Superior temporal gyrus (tissue), 1 donor: Measurements from ENCODE around the gene DNAJB11.
"Not testable (repeated sequence)": the region's sequence is repeated elsewhere in the genome, so short reads cannot be mapped to it uniquely, and the experiment has no call there.

Source experiments
- DNase-seq: peaks from one replicate; pipeline ENCODE4 v3.0.0-alpha.2; 2016; ENCODE audit errors: extremely low spot score

The DNAJB11 gene

DNA sequence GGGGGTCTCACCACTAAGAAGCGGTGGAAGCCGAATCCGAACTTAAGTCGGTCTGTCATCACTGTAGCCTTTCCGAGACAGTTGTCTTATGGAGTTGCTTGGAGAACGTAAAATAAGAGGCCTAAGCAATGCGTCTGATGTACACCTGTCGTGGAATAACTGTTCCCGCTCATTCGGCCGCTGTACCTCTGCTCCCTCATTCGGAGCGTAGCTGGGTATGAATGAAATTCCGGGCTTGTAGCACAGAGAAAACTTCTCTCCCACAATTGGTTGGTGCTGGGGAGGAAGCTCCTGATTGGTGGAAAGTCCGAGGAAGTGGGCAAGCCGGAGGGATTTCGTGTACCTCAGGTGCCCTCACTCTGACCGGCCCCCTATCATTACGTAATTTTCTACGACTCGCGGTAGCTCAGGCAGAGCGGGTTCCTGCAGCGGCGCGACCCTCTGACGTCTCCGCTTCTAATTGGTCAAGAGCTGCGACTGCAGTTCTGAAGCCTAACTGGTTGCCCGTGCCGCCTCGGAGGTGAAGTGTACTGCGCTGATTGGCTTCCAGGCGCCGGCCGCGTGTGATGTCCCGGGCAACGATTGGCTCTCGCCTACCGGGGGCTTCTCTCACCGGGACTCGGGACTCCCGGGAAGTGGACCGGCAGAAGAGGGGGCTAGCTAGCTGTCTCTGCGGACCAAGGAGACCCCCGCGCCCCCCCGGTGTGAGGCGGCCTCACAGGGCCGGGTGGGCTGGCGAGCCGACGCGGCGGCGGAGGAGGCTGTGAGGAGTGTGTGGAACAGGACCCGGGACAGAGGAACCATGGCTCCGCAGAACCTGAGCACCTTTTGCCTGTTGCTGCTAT lies at the start of gene DNAJB11:
Gene DNAJB11 (plus strand): TSS at position 625 of the 845 bp plus-strand sequence. CDS start 178 bp downstream, at position 803.
- peak; percentile 100 for DNase-seq

DNA sequence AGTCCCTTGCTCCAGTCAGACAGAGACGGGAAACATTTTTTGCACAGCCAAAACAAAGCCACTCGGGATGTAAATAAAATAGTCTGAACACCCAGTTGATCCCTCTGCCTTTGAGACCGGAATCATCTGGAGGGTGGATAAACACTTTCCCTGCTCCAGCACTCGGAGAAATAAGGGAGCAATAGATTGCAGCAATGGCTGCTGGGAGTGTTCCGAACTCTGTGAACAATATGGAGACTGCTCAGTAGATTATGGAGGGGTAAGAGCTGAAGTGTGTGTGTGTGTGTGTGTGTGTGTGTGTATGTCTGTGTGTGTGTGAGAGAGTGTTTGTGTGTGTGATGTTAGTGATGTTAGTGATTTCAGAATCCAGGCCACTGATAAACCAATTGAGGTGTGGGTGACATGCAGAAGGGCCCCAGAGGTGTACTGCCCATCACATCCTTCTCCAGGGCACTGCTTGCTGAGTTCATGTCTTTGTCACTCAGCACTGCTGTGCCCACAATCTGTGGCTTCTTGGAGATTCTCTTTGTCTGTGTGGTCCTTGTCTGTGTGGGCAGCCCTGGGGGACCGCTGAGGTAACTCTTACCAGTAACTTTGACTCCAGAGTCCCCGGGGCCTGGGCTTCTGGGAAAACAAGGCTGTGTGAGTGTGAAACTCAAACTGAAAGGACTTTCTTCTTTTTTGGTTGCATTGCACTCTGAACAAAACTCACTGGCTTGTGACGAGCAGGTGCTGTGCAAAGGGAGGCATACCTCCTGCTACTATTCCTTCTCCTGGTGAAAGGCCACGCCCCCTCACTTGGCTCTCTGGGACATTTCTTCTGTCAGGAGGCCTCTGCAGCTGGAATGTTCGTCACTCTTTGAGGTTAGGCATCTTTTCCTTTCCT lies 49.3 kb upstream of the DNAJB11 start:
- DNase-seq = no peak

DNA sequence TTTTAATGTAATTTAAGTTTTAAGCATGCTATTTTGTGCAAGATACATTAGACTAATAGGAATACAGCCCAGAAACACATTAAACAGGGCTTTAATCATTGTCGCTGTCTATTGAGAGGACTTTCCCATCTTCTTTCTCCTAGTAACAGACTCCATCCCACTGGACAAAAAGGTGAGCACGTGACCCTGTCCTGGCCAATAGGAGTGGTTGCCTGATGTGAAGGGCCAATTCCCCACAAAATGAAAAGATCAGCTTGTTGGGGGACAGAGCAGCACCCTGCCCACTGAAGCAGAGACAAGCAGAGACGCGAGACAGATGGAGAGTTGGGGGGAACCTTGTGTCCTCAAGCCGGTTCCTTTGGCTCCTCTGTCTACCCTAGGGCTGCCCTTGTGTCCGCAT lies 47.5 kb upstream of the DNAJB11 start:
- no peak for DNase-seq

DNA sequence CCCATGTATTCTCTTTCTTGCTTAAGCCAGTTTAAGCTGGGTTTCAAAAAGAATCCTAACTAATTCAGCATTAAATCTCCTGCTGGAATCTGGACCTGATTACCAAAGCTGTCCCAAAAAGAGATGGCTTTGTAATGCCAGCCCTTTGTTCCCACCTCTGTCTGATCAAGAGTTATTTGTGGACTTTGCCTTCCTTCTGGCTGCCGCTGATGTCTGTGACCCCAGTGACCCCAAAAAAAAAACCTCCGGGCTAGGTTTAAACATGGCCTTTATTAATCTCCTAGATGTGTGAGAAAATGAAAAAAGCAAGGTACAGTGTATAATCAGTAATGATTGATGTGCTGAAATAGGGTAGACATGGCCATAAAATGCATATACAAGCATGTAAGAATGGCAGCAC lies 47.1 kb upstream of the DNAJB11 start:
- no peak for DNase-seq

DNA sequence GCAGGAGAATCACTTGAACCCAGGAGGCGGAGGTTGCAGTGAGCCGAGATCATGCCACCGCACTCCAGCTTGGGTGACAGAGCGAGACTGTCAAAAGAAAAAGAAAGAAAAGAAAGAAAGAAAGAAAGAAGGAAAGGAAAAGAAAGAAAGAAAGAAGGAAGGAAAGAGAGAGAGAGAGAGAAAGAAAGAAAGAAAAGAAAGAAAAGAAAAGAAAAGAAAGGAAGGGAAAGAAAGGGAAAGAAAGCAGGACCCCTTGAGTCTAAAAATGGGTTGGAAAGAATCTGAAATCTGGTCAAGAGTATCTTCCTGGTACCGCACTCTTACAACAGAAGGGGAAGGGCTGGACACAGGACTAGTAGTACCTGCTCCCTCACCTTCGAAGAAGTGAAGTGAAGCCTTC lies 45.9 kb upstream of the DNAJB11 start:
- DNase-seq = no peak

DNA sequence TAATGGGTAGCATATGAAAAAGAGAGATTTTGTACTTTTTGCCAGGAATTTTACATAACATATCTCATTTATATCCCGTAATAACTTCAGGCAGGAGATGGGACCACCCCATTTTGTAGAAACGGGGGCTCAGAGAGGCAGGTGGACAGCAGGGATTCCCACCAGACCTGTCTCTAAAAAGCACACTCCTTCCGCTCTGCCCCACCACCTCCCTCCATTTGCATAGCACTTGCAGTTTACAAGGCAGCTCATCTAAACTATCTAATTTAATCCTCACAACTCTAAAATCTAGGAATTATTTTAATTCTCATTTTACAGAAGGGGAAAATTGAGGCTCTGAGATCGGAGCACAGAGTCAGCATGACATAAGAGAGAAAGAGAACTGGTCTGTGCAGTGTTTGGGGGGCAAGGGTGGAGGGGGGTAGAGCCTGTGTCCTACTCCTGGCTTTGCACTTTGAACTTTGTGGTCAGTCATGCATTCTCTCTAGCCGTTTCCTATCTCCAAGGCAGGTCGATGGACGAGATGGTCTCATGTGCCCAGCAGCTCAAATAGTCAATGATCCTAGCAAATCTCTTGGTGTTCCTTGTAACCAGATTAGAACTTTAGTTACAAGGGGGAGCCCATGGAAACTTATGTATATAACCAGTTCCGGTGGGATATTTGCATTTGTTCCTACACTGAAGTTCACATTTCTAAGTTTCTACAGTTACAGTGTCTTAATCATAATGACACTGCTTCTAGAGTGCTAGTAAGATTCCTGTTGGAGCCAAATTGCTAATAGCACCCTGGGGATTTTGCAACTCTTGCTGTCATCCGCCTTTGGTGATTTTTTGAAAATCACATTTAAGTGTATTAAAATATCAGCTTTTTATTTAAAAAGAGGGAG lies 44.9 kb upstream of the DNAJB11 start:
- DNase-seq = no peak

DNA sequence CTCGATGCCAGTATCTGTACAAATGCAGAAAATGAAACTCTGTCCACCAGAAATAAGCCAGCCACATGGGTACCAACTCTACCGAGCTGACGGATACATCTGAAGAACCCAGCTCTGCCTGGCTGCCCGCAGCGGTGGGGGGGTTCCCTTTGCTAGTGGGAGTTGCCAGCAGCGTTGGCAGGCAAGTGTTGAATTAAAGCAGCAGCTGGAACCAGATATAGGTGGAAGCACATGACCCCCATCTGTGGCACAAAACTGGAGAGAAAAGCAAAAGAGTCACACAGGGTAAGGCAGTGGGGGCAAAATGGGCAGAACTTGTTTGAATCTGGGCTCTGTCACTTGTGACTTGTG lies 44.3 kb upstream of the DNAJB11 start:
- no peak for DNase-seq

DNA sequence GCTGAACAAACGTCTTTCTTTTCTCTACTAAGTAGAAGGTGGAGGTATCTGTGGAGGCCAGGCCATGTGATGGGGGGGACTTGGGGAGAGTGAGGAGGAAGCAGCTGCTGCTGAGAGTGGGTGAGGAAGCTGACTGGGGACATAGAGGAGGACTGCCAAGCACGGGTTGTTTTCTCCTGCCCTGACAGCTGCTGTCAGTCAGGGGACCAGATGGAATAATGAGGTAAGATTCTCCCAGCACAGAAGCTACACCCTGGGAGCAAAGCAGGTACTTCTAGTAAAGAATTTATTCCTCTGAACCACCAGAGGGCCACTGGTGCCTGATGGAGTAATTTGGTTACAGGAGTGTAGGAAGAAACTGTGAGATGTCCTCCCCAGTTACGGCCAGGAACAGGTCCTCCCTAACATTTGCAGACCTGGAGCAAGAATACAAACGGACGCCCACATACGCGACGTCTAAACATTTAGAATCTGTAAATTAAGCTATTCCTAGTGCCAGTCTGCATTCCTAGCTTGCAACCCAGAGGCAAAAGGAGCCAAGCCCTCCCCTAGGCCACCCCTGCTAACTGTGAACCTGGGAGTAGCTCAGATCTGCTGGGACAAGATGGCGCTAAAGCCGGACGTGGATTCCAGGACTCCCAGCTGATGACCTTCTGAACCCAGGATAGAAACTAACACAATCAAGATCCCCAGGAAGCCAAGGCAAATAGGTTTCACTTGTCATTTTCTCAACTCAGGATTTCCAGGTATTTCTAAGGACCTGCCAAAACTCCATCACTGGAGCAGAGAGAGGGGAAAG lies 41.1 kb upstream of the DNAJB11 start:
- no peak for DNase-seq

DNA sequence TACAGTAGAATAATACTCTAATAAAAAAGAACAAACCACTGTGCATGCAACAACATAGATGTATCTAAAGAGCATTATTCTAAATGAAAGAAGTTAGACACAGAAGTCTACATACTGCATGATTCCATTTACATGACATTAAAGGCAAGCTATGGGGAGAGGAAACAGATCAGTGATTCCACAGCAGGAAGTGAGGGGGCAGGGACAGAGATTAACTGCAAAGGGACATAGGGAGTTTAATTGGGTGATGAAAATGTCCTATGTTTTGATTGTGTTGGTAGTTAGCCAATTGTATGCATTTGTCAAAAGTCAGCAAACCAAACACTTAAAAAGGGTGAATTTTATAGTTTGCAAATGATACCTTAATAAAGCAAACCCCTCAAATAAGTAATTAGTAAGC lies 40.1 kb upstream of the DNAJB11 start:
- no peak for DNase-seq

DNA sequence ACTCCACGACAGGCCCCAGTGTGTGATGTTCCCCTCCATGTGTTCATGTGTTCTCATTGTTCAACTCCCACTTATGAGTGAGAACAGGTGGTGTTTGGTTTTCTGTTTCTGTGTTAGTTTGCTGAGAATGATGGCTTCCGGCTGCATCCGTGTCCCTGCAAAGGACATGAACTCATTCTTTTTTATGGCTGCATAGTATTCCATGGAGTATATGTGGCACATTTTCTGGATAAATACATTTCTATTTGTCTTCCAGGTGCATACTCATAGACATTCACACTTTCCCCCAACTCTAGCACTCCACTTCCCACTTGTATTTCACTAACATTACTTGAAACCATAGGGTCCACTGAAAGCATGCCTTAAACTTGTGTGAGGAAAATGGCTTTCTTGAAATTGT lies 38.8 kb upstream of the DNAJB11 start:
- DNase-seq = not testable (repeated sequence)

DNA sequence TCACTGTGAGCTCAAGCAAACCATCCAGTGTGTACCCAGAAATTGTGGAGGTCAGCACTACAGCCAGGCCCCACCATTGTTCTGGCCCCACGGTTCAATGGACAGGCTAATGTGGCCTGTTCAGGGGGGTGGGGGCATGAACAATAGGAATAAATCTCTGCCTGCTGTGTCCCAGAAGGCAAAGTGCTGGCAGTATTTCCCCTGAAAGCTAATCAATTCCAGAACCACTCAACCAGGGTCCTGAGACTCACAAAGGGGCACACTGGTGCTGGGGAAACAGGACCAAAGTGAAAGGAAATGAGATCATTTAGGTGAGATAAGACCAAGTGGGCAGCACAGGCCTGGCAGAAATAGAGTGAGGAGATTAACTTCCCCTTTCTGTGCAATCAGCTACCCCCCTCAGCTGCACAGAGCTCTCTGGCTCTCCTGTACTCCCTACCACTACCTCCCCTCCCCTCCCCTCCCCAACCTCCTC lies 37.9 kb upstream of the DNAJB11 start:
- no peak for DNase-seq

DNA sequence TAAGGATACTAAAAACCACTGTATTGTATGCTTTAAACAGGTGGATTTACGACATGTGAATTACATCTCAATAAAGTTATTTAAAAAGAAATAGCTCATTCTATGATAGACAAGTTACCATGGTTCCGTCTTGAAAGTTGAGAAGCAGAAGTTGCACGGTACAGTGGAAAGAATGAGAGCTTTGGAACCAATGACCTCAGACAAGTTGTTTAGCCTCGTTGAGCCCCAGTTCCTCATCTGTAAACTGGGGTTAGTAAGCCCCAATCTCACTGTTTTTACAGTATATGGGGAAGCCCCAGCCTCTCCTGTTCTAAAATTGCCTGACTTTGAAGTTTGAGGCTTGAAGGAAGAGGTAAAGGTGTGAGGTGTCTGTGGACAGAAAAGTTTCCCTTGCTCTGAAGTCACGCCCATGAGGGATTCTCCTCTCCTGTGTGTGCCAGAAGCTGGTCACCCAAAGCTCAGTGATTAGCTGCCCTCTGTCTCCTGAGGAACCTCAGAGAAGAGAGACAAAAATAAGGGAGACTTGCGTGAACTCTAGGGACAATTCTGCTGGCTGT lies 36.3 kb upstream of the DNAJB11 start:
- no peak for DNase-seq

DNA sequence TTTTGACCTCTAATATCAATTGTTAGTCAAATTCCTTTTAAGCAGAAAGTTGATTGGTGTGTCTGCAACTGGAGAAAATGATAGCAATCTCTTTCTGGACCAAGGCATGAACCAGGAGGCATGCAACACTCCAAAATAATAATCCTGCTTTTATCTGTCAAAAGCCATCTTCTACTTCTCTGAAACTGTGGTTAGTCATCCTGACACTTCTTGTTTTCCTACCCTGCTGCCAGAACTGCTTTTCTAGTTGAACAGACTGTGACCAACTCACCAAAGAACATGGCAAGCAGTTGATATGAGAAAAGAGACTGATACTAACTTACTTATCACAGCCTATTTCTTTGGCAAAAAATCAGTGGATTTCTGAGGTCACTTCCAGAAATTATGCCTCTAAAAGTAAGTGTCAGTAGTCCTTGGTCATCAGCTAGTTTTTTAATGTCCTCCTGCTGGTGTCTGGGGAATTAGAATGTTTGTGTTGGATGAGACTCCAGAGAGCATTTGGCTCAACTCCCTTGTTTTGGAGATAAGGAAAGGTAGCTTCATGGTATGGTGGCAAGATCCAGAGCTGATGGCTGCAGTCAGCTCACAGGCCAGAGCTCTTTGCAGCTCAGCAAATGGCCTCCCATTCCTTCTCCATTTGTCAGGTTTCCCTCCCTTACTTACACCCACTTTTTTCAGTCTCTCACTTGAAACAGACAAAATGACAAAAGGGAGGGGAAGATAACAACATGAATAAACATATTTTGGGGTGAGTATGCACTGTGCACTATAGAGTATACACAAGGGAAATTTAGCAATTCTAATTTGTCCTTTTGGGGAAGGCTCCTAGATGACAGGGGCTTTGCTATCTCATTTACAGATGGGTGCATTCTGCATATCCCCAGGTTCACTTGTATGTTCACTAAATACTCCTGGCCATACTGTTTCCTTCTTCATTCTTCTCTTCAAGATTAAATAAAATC lies 33.4 kb upstream of the DNAJB11 start:
- no peak for DNase-seq

DNA sequence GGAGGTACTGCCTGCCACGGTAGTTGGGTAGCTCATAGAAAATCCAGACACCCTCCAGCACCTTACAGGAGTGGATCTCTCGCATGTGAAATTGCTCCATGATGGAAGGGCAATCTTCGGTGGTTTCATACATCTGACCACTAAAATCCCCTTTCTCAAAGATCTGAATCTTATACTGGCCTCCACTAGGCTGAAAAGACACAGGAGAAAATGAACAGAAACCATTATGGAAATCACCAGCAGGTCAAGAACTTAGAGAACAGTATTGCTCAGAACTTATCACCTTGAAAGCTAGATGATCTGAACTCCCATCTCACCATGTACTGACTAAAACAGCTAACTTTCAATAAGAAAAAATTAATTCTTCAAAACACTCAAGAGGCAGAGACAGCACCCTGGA lies 31.7 kb upstream of the DNAJB11 start:
- no peak for DNase-seq

DNA sequence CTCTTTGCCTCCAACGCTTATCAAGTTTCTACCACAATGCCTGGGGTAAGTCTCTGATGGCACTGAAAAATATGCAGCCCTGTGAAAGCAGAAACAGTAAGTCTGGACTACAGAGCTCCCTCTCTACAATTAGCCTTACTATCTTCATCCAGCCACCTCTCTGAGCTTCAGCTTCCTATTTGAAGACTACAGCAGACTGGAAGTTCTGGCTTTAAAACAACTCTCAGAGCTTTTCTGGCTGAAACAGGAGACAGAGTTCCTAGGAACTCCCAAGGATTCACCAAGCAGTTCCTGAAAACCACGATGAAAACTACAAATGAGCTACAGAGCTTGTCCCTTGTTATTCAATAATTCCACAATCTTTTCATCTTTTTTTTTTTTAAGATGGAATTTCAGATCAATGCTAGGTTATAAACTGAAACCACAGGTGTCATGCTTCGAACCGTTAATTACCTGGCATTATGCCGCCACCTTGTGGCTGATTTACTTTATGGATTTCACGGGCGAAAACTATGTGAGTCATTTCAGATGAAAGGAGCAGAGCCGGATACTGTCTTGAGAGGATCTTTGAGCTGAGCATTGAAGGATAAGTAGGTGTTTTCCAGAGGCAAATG lies 30.2 kb upstream of the DNAJB11 start:
- DNase-seq = peak; percentile 96

DNA sequence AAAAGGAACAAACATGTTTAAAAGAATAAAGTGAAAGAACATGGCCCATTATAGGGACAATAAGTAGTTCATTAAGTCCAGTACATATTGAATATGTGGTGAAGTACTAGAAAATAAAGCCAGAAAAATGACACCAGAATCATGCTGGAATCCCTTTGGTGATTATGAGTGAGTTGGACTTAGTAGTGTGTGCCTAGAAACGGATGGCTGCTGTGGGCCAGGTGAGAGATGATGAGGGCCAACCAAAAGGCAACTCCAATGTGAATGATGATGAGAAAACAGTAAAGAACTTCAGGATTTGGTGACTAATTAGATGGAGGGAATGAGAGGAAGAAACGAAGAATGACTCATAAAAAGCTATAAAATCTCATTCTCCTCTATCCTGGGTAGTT lies 29.7 kb upstream of the DNAJB11 start:
- no peak for DNase-seq

DNA sequence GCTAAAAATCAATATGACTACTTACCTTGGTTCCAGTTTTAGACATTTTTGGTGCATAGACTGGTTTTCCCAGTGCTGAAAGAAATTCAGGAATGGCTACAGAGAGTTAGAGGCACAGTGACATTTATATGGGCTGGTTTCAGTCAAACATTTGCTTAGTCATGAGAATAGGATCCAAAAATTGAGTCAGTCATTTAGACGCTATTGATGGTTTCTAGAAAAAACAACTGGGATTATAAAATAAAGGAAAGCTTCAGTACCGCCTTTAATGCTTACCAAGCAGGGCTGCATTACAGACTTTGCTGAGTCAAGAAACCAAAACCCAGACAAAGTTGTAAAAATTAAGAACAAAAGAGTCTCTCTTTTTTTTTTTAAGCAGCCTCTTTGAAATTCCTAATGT lies 26.2 kb upstream of the DNAJB11 start, which contains the start of gene CRYGS:
Gene CRYGS (minus strand): TSS at position 100 of the 400 bp plus-strand sequence. CDS start 54 bp downstream, at position 46.
- no peak for DNase-seq

DNA sequence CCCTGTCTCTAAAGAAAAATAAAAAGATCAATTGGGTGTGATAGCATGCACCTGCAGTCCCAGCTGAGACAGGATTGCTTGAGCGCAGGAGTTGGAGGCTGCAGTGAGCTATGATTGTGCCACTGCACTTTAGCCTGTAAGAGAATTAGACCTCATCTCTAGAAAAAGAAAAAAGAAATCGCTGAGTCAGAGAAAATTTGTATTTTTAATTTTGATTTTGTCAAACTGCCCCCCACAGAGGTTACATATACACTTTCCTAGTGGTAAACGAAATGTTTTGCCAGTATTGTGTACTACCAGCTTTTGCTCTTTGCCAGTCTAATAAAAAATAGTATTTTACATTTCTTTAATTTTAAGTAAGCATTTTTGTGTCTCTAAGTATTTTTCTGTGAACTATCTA lies 21.0 kb upstream of the DNAJB11 start:
- DNase-seq = no peak

DNA sequence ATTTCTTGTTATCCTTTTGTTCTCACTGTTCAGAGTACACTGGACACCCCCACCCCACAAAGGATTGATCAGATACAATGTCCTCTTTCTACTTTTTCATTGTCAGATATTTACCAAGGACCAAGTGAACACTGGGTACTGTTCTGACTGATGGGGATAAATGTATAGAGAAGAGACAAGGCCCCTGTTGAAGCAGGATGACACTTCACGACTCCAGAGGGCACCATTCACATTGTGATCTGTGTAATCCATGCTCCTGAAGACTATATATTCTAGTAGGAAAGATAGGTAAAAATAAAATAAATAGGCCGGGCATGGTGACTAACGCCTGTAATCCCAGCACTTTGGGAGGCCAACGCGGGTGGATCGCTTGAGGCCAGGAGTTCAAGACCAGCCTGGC lies 19.1 kb upstream of the DNAJB11 start:
- DNase-seq = no peak
